Stomach (tissue), 4 donors: Measurements from ENCODE around the gene FGGY.
"Not testable (repeated sequence)": the region's sequence is repeated elsewhere in the genome, so short reads cannot be mapped to it uniquely, and the experiment has no call there.

Experiments
- CTCF ChIP-seq, 7 experiments: fragments of 450-650 bp in 4 of 7; fragments of 200-600 bp in 3 of 7; sonication (generic) in 3 of 7; IDR thresholded peaks; one replicate each; pipeline ENCODE4 v1.5.1; 2016 to 2019; ENCODE audit warnings: antibody characterized with exemption in 7 of 7, control low read depth in 2 of 7, mild to moderate bottlenecking in 1 of 7
- POLR2A ChIP-seq, 4 donors: fragments of 450-650 bp; IDR thresholded peaks; one replicate each; pipeline ENCODE4 v1.6.1; 2016; ENCODE audit warnings: antibody characterized with exemption in 4 of 4, control low read depth in 2 of 4, mild to moderate bottlenecking in 1 of 4, moderate library complexity in 1 of 4

DNA sequence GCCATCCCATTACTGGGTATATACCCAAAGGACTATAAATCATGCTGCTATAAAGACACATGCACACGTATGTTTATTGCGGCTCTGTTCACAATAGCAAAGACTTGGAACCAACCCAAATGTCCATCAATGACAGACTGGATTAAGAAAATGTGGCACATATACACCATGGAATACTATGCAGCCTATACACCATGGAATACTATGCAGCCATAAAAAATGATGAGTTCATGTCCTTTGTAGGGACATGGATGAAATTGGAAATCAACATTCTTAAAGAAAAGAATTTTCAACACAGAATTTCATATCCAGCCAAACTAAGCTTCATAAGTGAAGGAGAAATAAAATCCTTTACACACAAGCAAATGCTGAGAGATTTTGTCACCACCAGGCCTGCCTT lies 166.0 kb downstream of the FGGY start:
- TF ChIP-seq CTCF, POLR2A (IDR thresholded peaks at IDR 0.05): not testable (repeated sequence)
